HG02840 (cell line): ENCODE results near the gene RRM2.

ENCODE experiments used
- ATAC-seq: cut with Tn5 transposase; IDR thresholded peaks from one replicate; pipeline ENCODE4 v1.9.1; 2021; ENCODE audit warnings: mild to moderate bottlenecking, moderate library complexity, moderate number of reproducible peaks; ENCODE audit not compliant: unreplicated experiment, low FRiP score

RRM2 gene

GRCh38 chr2:10168221-10168620 lies 45.7 kb downstream of the RRM2 start:
- no peak for ATAC-seq

DNA sequence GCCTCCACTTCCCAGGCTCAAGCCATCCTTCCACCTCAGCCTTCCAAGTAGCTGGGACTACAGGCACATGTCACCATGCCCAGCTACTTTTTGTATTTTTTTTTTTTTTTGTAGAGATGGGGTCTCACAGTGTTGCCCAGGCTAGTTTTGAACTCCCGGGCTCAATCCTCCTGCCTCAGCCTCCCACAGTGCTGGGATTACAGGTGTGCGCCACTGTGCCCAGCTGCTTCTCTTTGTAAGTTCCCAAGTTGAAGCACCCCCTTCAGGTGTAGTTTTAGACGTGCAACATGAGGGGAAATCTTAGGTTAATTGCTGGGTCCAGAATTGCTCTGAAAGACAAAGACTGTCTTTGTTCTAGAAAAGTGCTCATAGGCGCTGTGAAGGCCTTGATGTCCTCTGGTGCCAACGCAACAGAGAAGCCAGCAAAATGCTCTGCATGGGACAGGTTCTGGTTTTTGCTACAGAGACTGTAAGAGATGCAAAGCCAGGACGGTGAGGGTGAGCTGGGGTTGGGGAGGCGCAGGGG lies 46.6 kb downstream of the RRM2 start:
- no peak for ATAC-seq

- no peak for ATAC-seq
Observed at GRCh38 chr2:10169581-10169980, 47.0 kb downstream of the RRM2 start.

- no peak for ATAC-seq
Observed at GRCh38 chr2:10170256-10170655, 47.7 kb downstream of the RRM2 start.

GRCh38 chr2:10171006-10171800 lies 48.7 kb downstream of the RRM2 start:
- no peak for ATAC-seq

DNA sequence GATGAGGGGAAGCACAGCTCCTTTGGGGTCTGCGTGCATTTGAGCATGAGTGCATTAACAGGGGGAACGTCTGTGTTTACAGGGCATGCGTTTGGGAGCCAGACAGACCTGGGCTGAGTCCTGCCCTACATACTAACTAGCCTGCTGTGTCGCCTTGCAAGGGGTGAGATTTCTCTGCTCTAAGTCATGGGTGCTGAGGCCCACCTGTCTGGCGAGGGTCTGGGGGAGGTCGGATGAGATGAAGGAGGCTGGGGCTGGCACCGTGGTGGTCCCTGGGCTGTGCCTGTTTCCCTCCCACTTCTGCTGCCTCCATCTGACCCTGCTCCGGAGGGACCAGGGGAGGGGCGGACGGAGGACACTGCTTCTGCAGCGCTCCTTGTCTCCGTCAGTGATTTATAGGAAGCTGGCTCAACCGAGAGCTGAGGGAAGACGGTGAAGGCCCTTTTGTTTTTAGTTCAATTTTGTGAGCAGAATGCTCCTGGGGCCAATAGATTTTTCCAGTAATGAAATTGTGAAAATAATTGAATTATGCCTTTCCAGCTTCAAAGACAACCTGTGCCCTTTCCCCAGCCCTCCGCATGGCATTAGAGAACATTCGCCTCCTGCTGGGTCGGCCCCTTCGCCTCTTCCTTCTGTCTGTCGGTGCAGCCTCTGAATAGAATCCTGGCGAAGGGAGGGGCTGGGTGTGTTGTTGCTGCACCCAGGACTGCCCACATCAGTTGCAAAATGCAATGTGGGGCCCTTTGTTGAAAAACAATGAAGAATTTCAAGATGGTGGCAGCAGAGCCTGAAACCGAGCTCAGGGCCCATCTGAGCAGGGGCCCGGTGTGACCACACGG lies 49.7 kb downstream of the RRM2 start:
- ATAC-seq, result no peak

DNA sequence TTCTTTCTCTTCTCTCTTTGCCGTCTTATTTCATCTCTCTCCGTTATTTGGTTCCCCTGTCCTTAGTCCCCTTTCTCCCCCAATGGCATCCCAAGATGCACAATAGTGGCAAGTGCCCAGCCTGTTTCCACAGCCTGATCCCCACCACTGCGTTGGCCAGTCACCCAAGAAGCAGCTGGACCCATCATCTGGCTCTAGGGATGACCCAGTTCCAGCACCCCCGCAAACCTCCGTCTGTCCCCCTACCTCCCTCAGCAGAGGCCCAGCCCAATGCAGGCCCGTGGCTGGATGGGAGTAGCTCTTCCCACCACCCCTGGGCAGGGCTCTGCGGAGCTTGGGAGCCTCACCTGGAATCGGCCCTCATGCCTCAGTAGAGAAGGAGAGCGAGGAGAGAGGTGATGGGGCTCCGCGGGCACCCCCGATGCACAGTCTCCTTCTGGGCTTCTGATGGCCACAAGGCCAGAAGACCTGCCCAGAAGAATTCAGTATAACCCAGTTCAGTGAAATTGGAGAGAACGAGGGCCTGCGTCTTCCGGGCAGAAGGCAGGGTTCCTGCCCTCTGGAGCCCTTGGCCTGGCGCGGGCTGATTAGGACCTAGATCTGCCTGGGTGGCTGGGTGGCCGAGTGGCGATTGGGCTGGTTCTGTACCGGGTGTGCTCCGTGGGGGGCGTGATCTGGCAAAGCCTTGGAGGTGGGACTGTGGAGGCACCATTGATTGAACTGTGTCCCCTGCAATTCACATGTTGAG lies 50.9 kb downstream of the RRM2 start:
- no peak for ATAC-seq

DNA sequence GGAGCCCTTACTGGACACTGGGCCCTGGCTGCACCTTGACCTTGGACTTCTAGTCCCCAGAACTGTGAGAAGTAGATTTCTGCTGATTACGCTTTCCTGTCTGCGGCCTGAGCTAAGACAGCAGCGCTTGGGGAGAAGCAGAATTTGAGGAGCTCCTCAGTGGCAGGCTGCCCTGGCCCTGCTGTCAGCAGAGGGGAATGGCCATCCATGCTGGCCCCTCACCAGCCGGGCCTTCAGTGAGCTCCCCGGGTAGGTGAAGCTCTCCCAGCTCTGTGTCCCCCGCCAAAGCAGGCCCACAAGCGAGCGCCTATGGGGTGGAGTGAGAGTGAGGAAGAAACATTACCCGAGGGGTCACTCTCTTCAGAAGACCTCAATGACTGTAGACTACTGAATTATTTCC lies 51.6 kb downstream of the RRM2 start:
- no peak for ATAC-seq

DNA sequence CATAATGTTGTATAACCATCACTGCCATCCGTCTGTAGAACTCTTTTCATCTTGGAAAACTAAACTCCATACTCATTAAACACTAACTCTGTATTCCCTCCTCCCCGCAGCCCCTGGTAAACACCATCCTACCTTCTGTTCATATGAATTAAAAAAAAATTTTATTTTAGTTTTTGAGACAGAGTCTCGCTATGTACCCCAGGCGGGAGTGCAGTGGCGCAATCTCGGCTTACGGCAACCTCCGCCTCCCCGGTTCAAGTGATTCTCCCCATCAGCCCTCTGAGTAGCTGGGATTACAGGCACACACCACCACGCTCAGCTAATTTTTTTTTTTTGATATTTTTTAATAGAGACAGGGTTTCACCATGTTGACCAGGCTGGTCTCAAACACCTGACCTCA lies 52.9 kb downstream of the RRM2 start:
- no peak for ATAC-seq

GRCh38 chr2:10178751-10179150 lies 56.2 kb downstream of the RRM2 start:
- no peak for ATAC-seq

- ATAC-seq, result no peak
Observed at GRCh38 chr2:10179422-10179821, 56.9 kb downstream of the RRM2 start.

- ATAC-seq, result no peak
Observed at GRCh38 chr2:10180229-10180628, 57.7 kb downstream of the RRM2 start.
